HG02571 (cell line): ENCODE measurements around the gene TSPAN6.

Experiments
- ATAC-seq: cut with Tn5 transposase; IDR thresholded peaks from one replicate; pipeline ENCODE4 v1.9.1; 2021; ENCODE audit warnings: mild to moderate bottlenecking, moderate library complexity; ENCODE audit not compliant: unreplicated experiment

The TSPAN6 gene

GRCh38 chrX:100648458-100649417 is 12.1 kb upstream of the TSPAN6 start:
- ATAC-seq = no peak

- no peak for ATAC-seq
These were observed 11.1 kb upstream of the TSPAN6 start for GRCh38 chrX:100647739-100648138.

GRCh38 chrX:100647095-100647494 is 10.5 kb upstream of the TSPAN6 start:
- ATAC-seq = no peak

GRCh38 chrX:100645106-100645505 is 8.5 kb upstream of the TSPAN6 start:
- no peak for ATAC-seq

- ATAC-seq = no peak
These were observed 7.6 kb upstream of the TSPAN6 start, which contains the start of gene SRPX2 for GRCh38 chrX:100643956-100644860. SRPX2 (plus strand) TSS chrX:100644199; CDS start chrX:100646323, 2,124 bp downstream.

GRCh38 chrX:100643212-100643611 is 6.6 kb upstream of the TSPAN6 start:
- ATAC-seq = no peak

GRCh38 chrX:100642290-100642689 is 5.7 kb upstream of the TSPAN6 start:
- no peak for ATAC-seq

GRCh38 chrX:100635989-100636320 is 651 bp downstream of the TSPAN6 start:
- no peak for ATAC-seq

GRCh38 chrX:100635040-100635439 is 1.6 kb downstream of the TSPAN6 start:
- no peak for ATAC-seq

GRCh38 chrX:100625985-100626491 is 10.6 kb downstream of the TSPAN6 start:
- peak; percentile 92 for ATAC-seq

GRCh38 chrX:100623001-100623400 is 13.6 kb downstream of the TSPAN6 start:
- ATAC-seq = no peak

GRCh38 chrX:100615005-100615404 is 21.6 kb downstream of the TSPAN6 start:
- ATAC-seq = peak; percentile 91

- no peak for ATAC-seq
These were observed 24.7 kb downstream of the TSPAN6 start for GRCh38 chrX:100611951-100612350.

- ATAC-seq = no peak
These were observed 27.0 kb downstream of the TSPAN6 start for GRCh38 chrX:100609591-100609990.

- ATAC-seq = no peak
These were observed 29.9 kb downstream of the TSPAN6 start for GRCh38 chrX:100606753-100607152.

GRCh38 chrX:100600758-100601157 is 35.8 kb downstream of the TSPAN6 start:
- ATAC-seq = no peak

- no peak for ATAC-seq
These were observed 36.3 kb downstream of the TSPAN6 start for GRCh38 chrX:100600340-100600739.

GRCh38 chrX:100599456-100599855 is 37.1 kb downstream of the TSPAN6 start:
- no peak for ATAC-seq

- ATAC-seq = no peak
These were observed 40.0 kb downstream of the TSPAN6 start for GRCh38 chrX:100596601-100597000.

- ATAC-seq = no peak
These were observed 43.0 kb downstream of the TSPAN6 start for GRCh38 chrX:100593581-100593980.

GRCh38 chrX:100593126-100593525 is 43.5 kb downstream of the TSPAN6 start:
- ATAC-seq = no peak
